ENCODE measurements around the gene TMEM170A.
"Not testable (repeated sequence)": the region's sequence is repeated elsewhere in the genome, so short reads cannot be mapped to it uniquely, and the experiment has no call there.

- not testable (repeated sequence) for TF ChIP-seq CTCF (IDR thresholded peaks at IDR 0.05); EZH2 (IDR thresholded peaks at IDR 0.05; ENCODE audit: borderline replicate concordance, insufficient read depth, low read depth, low read length, poor library complexity, severe bottlenecking)
These were observed 37.3 kb upstream of the TMEM170A start for GRCh38 chr16:75501820-75502219.

Measured in B cell (primary cell).